SJSA1 (cell line): ENCODE results near the gene GAK. TPM values are rescaled to one million over a fixed set of nuclear protein-coding genes. Genes with fewer than 3 reads are reported as not detected.
"Not testable (repeated sequence)": the region's sequence is repeated elsewhere in the genome, so short reads cannot be mapped to it uniquely, and the experiment has no call there.

Experiments
- DNase-seq, 2 experiments: peaks; one replicate each; pipeline ENCODE4 v3.0.0-alpha.2; 2015 to 2020; ENCODE audit warnings: low spot score in 2 of 2, low read depth in 1 of 2
- H3K27ac ChIP-seq: fragments of 250-450 bp; sonication (Bioruptor Pico); 2 replicates; pipeline ENCODE4 v1.5.1; 2020; ENCODE audit warnings: mild to moderate bottlenecking, moderate library complexity
- H3K27me3 ChIP-seq: fragments of 250-450 bp; sonication (Bioruptor Pico); replicated peaks from 2 replicates; pipeline ENCODE4 v1.5.1; 2020; ENCODE audit warnings: mild to moderate bottlenecking, moderate library complexity
- H3K36me3 ChIP-seq: fragments of 250-450 bp; sonication (Bioruptor Pico); 2 replicates; pipeline ENCODE4 v1.5.1; 2020; ENCODE audit warnings: mild to moderate bottlenecking
- H3K4me1 ChIP-seq: fragments of 250-450 bp; sonication (Bioruptor Pico); replicated peaks from 2 replicates; pipeline ENCODE4 v1.6.1; 2021; ENCODE audit warnings: mild to moderate bottlenecking
- H3K4me3 ChIP-seq: fragments of 250-450 bp; sonication (Bioruptor Pico); 2 replicates; pipeline ENCODE4 v1.5.1; 2020; ENCODE audit warnings: mild to moderate bottlenecking
- H3K9me3 ChIP-seq: fragments of 250-450 bp; sonication (Bioruptor Pico); replicated peaks from 2 replicates; pipeline ENCODE4 v1.5.1; 2020; ENCODE audit warnings: mild to moderate bottlenecking
- total RNA-seq: library from RNA; depleted of rRNA; stranded (reverse); fragments of >200 nt; shearing (Covaris generic); gene quantifications from 2 replicates; pipeline ENCODE4 v1.2.3, GENCODE V29; 2014

The GAK gene
- total RNA-seq, 1 experiment from 2014 or later = 44.4 TPM

DNA sequence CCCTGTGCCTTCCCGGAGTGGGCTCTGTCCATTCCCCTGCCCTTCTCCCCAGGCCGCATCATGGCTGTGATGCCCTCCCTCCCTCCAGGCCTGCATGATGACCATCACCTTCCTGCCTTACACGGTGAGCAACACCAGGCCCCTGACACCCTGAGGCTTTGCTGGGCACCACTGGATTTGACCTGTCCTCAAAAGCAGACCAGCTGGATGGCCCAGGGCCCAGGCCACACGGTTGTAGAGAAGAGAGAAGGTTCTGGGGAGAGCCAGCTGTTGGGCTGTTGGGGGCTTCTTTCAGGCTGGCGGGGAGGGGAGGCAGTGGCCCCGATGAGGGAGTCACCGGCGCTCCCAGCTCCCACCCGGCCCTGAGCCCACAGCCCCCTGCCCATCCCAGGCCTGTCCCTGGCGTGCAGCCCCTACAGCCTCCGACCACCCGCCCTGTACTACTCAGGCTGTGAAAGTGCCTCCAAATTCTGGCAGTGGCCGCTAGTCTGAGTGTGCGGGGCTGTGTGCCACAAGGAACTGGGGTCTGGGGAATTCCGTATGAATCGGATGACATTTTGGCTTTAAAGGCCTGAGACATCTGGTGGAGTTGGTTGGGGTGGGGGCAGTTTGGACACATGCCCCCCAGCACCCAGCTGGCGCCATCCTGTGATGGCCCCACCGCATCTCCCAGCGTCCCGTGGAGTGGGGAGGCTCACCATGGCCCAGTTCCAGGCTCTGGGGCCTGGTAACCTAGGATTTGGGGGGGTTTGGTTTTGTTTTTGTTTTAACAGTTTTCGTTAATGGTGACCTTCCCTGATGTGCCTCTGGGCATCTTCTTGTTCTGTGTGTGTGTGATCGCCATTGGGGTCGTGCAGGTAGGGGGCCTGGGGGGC is 19.7 kb upstream of the GAK start:
- Histone ChIP-seq H3K36me3 (no peaks in the 10 kb centered on the region), H3K4me3 (no peak overlapping the region), H3K9me3 (no peaks in the 10 kb centered on the region), H3K27me3 (no peaks in the 10 kb centered on the region), H3K27ac (no peak overlapping the region), H3K4me1 (no peaks in the 10 kb centered on the region)
- no peak for DNase-seq

- no peak overlapping the region for H3K4me3 ChIP-seq
- no peak overlapping the region for H3K27ac ChIP-seq
- DNase-seq = no peak
- no peaks in the 10 kb centered on the region for H3K36me3 ChIP-seq
- H3K27me3 ChIP-seq = no peaks in the 10 kb centered on the region
- H3K9me3 ChIP-seq = no peaks in the 10 kb centered on the region
- no peaks in the 10 kb centered on the region for H3K4me1 ChIP-seq
Observed at GRCh38 chr4:951186-951585, 19.1 kb upstream of the GAK start.

GRCh38 chr4:950136-951020 is 18.3 kb upstream of the GAK start:
- no peak overlapping the region for H3K4me3 ChIP-seq
- peak in 1 of 2 experiments; percentile 29 for DNase-seq
- H3K36me3 ChIP-seq = no peaks in the 10 kb centered on the region
- H3K27me3 ChIP-seq = no peaks in the 10 kb centered on the region
- no peak overlapping the region for H3K27ac ChIP-seq
- H3K9me3 ChIP-seq = no peaks in the 10 kb centered on the region
- H3K4me1 ChIP-seq = no peaks in the 10 kb centered on the region

GRCh38 chr4:949656-950055 is 17.5 kb upstream of the GAK start:
- Histone ChIP-seq H3K27ac (no peak overlapping the region), H3K36me3 (no peaks in the 10 kb centered on the region)
- peak in 1 of 2 experiments; percentile 15 for DNase-seq

DNA sequence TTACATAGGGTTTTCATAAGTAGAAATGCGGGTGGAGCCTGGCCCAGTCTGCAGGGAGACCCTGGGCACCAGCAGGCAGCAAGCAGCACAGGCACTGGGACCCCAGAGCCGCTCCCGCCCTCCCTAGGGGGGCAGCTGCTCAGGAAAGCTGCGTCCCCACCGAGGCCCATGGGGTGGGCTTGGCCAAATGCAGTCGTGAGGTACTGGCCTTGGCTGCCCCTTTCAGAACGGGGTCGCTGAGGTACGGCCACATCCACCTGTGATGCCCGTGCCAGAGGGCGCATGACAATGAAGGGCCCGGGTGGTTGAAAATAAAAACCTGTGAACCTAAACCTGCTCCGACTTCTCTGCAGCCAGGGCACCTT is 16.8 kb upstream of the GAK start:
- H3K27ac ChIP-seq = no peak overlapping the region
- H3K27me3 ChIP-seq = no peaks in the 10 kb centered on the region
- DNase-seq = no peak
- no peaks in the 10 kb centered on the region for H3K36me3 ChIP-seq
- H3K4me1 ChIP-seq = no peaks in the 10 kb centered on the region
- H3K9me3 ChIP-seq = no peaks in the 10 kb centered on the region
- H3K4me3 ChIP-seq = no peak overlapping the region

More at GRCh38 chr4:949656-950055, 17.5 kb upstream of the GAK start:
- Histone ChIP-seq H3K27me3 (no peaks in the 10 kb centered on the region), H3K4me1 (no peaks in the 10 kb centered on the region), H3K9me3 (no peaks in the 10 kb centered on the region), H3K4me3 (no peak overlapping the region)

GRCh38 chr4:948101-948935 is 16.2 kb upstream of the GAK start:
- H3K36me3 ChIP-seq = no peaks in the 10 kb centered on the region
- no peak overlapping the region for H3K27ac ChIP-seq
- no peaks in the 10 kb centered on the region for H3K27me3 ChIP-seq
- no peaks in the 10 kb centered on the region for H3K4me1 ChIP-seq
- no peaks in the 10 kb centered on the region for H3K9me3 ChIP-seq
- DNase-seq = no peak
- H3K4me3 ChIP-seq = no peak overlapping the region

DNA sequence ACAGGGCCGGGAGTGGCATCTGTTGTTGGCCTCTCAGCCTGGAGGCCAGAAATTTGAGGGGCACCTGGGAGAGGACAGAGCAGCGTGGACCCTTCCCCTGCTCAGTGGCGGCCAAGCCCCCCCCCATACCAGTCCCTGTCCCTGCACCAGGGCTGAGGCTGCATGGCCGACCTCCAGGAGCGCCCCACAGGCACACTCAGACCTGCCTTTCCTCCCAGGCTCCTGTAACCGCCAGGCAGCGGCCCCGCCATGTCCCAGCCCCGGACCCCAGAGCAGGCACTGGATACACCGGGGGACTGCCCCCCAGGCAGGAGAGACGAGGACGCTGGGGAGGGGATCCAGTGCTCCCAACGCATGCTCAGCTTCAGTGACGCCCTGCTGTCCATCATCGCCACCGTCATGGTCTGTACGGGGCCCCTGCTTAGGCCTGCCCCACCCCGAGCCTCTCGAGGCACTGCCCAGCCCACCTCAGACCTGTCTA is 15.4 kb upstream of the GAK start:
- H3K27ac ChIP-seq = no peak overlapping the region
- H3K36me3 ChIP-seq = no peaks in the 10 kb centered on the region
- DNase-seq = no peak
- no peaks in the 10 kb centered on the region for H3K4me1 ChIP-seq
- no peaks in the 10 kb centered on the region for H3K27me3 ChIP-seq
- no peaks in the 10 kb centered on the region for H3K9me3 ChIP-seq
- H3K4me3 ChIP-seq = no peak overlapping the region

GRCh38 chr4:946517-947471 is 14.7 kb upstream of the GAK start:
- Histone ChIP-seq H3K9me3 (no peaks in the 10 kb centered on the region), H3K27me3 (no peaks in the 10 kb centered on the region), H3K27ac (no peak overlapping the region), H3K4me1 (no peaks in the 10 kb centered on the region), H3K36me3 (no peaks in the 10 kb centered on the region), H3K4me3 (no peak overlapping the region)
- no peak for DNase-seq

DNA sequence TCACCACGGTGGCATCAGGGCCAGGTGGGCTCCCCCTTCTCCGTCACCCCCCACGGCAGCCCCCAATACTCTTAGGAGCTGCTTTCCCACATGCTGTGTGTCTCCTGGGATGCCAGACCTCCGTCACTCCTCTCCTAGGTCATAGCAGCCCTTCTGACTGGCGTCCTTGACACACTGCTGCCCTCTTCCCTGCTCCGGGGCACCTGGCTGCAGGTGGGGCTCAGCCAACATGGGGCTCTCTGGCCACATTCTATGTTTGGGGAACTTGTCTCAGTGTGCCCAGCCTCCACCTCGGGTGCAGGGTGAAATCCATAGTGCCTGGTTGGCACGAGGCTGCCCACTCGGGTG is 14.0 kb upstream of the GAK start:
- Histone ChIP-seq H3K27ac (no peak overlapping the region), H3K9me3 (no peaks in the 10 kb centered on the region), H3K27me3 (no peaks in the 10 kb centered on the region), H3K36me3 (no peaks in the 10 kb centered on the region), H3K4me1 (no peaks in the 10 kb centered on the region), H3K4me3 (no peak overlapping the region)
- DNase-seq = no peak

GRCh38 chr4:945274-946102 is 13.4 kb upstream of the GAK start:
- H3K27me3 ChIP-seq = no peaks in the 10 kb centered on the region
- H3K9me3 ChIP-seq = no peaks in the 10 kb centered on the region
- DNase-seq = no peak
- H3K4me3 ChIP-seq = no peak overlapping the region
- H3K4me1 ChIP-seq = no peaks in the 10 kb centered on the region
- no peaks in the 10 kb centered on the region for H3K36me3 ChIP-seq
- no peak overlapping the region for H3K27ac ChIP-seq

DNA sequence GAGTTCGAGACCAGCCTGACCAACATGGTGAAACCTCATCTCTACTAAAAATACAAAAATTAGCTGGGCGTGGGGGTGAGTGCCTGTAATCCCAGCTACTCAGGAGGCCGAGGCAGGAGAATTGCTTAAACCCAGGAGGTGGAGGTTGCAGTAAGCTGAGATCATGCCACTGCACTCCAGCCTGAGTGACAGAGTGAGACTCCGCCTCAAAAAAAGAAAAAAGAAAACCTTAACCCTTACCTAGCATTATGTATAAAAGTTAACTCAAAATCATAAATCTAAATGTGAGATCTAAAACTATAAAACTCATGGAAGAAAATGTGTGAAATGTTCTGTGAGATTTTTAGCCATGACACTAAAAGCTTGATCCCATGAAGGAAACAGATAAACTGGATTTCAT is 7.4 kb upstream of the GAK start:
- not testable (repeated sequence) for H3K4me1 ChIP-seq, H3K27me3 ChIP-seq, DNase-seq, H3K9me3 ChIP-seq, H3K36me3 ChIP-seq, H3K27ac ChIP-seq, H3K4me3 ChIP-seq

DNA sequence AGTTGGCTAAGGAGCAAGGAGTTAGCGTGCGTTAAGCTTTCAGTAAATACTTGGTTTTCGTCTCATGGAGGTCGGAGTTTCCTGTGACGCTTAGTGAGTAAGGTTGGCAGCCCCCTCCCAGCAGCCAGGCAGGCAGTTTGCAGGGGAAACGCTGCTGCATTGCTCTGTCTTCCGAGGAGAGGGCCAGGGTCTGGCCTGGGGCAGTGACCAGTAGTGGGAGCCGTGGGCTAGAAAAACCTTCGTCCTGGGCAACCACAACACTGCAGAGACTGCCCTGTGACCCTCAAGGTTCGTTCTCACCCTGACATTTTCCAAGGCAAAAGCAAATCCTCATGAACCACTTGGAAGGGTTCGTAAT is 576 bp upstream of the GAK start:
- no peaks in the 10 kb centered on the region for H3K9me3 ChIP-seq
- DNase-seq = no peak
- peaks cover 5% of the 10 kb centered on the region; the same call in 1 of the 2 replicates for H3K4me1 ChIP-seq
- peak overlapping the region; percentile 82 for H3K4me3 ChIP-seq
- H3K36me3 ChIP-seq = peaks cover 8% of the 10 kb centered on the region; the same call in 1 of the 2 replicates
- peak overlapping the region; percentile 45; the same call in 1 of the 2 replicates for H3K27ac ChIP-seq
- no peaks in the 10 kb centered on the region for H3K27me3 ChIP-seq
